HG03103 (cell line): ENCODE data around the gene SETBP1.
A peak's percentile ranks its signal among the peaks of the same experiment; 100 is the strongest.

Experiments
- ATAC-seq: cut with Tn5 transposase; IDR thresholded peaks from one replicate; pipeline ENCODE4 v1.9.1; 2021; ENCODE audit warnings: low read depth; ENCODE audit not compliant: unreplicated experiment

The SETBP1 gene

DNA sequence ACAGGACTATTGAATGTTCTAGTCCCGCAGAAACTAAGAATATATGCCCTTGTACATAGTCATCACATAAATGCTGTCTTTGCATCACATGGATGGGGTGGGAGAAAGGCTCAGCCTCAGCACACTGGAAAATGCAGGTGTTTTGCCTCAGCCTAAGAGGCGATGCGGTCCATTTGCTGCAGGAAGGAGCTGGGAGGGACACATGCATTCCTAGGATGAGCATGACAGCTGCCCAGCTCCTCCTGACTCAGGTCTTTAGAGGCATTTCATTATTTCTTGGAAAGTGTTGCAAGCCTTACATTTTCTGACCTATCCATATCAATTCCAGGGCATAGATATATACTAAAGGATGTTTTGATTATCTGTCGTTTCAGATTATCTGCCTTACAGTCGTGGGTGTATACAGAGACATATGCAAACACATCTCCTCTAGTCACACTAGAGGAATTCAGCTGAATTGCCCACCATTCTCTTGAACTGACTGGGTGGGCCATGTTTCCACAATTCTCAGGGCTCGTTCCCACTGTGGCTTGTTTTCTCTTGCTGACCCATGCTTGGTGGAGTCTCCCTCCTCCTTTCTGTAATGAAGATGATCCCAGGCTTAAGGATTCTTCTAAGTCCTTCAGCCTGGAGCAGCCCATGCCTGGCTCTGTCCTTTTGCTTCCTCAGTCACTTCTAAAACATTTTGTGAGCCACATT lies 156.9 kb downstream of the SETBP1 start:
- ATAC-seq, result no peak

DNA sequence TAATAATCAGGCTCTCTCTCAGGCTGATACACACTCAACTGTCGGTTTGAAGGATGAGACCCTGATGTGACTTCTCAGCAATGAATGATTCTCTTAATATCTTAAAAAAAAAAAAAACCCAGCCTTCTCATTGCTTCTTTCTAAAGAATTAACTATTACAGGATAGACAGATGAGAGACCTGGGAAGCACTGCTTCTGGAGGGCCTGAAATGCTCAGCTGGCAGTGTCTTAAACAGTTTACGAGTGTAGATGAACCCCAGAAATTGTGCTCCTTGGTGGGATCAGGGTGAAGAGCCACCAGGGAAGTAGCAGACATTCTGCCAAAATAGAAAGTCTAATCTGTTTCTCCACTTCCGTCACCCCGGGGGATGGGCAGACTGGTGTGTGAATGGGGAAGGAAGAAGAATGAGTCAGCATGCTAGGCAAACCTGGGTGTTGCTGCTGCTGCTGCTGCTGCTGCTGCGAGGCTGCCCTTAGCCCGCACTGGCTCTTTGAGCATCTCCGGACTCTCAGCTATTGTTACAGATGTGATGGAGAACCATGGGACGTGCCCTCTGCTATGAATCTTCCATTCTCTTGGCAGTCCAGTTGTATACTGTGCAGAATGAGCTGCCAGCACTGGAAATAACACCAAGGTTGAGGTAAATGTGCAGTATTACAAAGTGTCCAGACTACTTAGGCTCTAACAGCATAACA lies 158.4 kb downstream of the SETBP1 start:
- ATAC-seq, result peak; percentile 98

DNA sequence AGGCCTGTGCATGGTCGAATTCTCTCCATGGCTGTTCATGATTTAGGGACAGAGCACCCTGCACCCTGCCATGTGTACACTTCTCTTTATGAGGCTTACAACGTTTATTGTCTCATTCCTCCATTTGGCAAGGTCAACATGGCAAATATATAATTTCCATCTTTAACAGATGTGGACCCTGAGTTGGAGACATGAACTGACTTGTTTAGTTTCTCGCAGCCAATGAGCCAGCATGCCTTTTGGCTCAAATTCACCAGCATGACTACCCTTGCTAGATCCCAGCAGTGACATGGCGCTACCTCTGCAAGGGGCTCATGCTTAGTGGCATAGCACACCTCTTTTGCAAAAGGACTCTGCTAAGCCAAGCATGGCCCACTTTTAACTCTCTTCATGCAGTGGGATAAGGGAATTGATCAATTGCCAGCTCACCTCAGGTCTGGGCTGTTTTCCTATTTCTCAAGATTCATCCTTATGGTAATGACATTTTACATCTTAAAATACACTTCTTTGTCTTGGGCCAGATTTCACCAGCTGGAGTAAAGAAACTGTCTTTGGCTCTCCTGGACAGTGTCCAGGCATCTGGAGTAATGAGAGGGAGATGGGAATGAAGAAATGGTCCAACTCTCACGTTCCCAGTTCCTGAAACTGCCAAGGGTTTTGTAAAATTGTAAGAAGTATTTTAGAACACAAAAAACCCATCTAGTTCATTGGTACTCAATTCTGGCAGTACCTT lies 159.5 kb downstream of the SETBP1 start:
- ATAC-seq, result no peak

DNA sequence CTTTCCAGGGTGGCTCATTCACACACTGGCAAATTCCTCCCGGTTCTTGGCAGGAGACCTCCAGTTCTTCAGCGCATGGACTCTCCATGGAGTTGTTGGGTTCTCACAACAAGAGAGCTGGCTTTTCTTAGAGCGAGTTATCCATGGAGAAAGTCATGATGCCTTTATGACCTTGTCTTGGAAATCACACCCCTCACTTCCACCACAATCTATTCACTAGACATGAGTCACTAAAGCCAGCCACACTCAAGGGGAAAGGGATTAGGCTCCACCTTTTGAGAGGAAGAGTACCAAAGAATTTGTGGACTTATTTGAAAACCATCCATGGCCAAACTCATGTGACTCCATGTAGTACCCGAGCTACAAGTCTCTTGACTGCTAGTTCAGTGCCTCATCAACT lies 160.5 kb downstream of the SETBP1 start:
- ATAC-seq, result no peak

DNA sequence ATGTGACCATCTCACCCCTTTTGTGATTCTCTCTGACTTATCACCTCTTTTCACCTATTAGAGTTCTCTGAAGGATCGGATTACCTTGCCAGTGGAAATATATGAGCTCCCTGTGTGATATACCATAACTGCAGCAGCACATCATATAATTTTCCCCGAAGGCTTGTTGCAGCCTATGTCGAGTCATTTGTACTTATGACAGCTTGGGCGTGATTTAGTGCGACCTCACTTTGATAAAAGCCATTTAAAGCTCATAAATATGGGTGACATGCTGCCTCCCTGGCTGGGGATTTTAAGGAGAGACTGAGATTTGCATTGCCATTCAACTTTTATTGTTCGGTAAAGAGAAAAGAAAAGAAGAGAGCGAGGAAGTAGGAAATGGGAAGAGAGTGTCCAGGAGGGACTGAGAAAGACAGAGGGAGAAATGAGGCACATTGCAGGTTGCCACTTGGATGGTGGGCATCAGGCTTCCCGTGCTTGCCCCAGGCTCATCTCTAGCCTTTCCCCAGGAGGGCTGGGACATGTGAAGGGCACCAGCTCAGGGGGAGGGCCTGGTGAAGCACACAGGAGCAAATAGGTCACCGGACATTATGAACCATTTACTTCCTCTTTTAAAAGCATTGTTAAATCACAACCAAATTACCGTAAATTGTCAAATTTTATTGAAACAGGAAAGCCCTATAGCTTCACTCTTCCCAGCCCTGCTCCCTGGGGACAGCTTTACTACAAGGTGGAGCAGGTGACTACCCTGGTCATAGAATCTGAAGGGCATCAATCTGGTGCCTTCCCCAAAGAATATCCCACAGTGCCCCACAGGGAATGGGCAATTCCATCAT lies 161.3 kb downstream of the SETBP1 start:
- no peak for ATAC-seq

DNA sequence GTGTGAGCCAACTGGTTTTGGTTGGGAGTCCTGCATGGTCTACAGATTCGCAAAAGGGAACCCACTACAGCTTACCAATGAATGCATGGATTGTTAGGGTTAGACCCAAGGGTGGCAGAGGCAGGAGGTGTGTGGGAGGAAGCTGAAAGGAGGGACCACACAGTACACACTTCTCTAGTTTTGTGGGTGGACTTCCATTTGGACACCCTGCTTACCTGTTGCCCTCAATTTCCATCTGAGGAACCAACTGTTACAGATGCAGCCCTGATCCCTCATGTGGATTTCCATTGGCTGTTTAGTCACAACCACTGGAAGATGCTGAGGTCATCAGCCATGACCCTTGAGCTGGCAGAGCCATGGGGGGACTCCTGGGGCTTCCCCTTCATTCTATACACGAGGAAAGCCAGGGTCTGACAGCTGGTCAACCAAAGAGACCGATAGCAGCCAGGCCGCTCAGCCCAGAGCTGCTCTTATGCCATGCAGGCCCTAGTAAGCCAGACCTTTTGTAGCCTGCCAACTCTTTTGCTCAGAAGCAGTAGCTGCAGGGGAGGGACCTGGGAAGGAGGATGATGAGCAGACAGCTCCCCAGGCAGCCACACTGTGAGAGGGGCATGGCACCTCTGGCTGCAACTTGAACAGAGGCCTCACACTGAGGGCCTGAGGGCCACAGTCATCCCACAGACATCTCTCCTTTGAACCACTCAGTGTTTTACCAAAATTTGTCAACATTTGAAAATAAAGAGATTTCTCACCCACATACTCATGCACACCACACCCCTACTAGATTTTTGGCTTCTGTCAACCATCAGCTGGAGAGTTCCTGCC lies 162.1 kb downstream of the SETBP1 start:
- no peak for ATAC-seq

DNA sequence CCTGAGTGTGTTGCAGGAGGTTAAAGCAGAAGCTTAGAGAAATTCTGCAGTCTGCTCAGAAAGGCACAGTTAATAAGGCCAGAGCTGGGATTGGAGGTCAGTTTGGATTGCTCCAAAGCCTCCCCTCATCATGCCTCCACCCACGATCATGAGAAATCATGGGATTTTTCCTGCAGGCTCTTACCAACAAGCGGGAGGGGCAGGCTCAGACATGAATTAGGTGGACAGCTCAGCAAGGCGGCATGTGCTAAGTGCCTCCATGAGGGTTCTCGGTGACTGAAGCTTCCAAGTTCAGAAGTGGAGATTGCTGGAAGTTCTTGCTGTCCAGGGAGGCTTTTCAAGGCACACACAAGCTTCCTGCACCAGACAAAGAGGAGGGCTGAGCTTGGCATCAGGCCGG lies 163.8 kb downstream of the SETBP1 start:
- ATAC-seq, result no peak

DNA sequence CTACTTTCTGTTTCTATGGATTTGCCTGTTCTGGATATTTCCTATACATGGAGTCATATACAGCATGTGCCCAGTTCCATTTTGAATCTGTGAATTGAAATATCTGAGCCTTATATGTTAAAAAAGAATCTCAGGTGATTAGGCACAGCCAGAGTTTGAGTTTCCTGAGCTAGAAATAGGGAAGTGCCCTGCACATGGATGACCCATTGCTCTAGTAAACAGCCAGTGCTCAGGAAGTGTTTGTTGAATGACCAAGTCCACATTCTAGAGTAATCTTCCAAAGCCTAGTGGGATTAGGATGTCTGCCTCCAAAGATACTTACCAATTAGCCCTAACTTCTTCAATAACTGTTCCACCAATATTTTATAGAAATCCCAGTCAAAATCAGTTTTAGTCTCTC lies 165.8 kb downstream of the SETBP1 start:
- ATAC-seq, result no peak

DNA sequence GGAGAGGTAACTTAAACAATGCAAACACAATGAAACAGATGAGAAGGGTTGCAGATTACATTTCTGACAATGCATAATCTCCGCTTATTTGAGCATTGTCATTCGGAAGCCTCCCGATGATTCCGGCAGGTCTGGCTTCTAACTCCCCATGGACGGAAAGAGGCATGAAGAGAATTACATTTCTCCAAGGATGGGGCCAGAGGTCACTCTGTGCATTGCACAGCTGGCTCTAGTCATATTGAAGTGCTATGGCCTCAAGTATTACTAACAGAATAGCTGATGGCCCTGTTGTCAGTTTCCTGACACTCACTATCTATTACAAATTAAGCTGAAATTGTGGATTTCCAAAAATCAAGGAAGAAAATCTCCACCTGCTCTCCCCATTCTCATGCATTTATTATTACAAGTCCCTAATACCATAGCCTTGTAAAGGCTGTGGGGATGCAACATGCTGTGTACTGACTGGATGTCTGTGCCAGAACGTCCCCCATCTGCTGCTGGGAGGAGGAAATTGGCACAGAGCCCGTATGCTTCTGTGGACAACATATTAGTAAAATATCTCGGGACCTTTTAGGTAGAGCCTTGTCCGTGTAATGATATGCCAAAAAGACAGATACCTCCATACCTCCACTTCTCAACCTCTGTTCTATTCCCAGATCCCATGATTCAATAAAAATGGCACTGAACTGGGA lies 168.1 kb downstream of the SETBP1 start:
- ATAC-seq, result no peak

DNA sequence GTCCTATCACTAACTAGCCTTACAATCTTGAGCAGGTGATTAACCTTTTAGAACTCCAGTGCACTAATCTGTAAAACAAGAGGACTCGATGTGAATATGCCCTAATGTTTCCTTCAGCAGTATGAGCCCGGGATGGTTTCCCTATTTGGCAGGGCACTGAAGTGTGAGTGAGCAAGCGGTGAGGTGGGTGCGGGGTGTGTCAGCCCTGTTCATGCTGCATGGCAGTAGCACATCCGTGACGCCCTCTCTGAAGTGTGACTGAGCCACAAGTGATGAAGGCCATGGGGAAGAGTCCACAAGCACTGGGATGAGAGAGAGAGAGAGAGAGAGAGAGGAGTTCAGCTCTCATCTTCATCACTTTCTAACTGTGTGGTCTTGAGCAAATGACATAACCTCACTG lies 168.7 kb downstream of the SETBP1 start:
- ATAC-seq, result no peak

DNA sequence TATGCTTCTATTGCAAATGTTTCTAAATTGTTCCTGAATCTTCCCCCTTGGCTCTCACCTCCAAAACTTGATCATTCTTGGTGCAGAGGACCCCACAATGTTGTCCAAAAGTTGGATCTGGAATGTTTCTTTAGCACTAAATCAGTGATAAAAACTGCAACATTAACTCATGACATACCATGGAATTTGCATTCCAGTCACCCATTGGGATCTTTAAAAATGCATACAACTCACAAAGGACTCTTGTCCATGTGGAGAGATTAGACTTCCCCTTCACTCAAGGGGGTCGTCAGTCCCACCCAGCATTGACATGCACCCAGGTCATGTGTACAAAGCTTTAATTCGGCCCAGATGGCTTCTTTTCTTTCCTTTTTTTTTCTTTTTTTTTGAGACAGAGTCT lies 169.3 kb downstream of the SETBP1 start:
- no peak for ATAC-seq

DNA sequence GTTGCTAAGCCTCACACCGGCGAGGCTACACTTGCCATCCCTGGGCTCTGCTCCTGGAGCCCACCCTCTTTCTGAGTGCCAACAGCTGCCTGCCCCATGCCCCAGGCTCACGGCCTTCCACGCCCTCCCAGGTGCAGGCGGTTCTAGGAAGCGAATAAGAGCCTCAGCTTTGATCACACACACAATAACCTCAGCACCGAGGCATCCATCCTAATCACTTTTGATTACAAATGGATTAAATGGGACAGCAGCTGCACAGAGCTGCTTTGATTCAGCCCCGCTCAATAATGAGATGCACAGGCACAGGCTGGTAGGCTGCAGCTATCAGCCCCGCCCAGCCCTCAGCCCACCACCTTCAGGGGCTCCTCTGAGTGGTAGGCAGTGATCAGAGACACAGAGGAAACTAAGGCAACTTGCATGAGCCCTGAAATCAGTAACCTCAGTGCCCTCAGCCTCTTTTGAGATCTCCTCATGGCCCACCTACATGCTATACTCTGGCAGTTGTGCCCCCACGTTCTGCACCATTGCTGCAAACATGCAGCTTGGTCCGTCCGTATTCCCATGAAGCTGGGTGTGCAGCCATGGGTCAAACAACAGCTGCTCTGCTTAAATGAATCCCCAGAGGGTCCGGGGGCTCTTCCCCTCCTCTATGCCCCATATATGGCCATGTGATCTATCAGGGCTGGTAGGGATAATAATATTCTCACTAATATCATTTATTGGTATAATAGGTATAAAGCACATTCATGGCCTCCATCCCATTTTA lies 171.4 kb downstream of the SETBP1 start:
- ATAC-seq, result no peak

DNA sequence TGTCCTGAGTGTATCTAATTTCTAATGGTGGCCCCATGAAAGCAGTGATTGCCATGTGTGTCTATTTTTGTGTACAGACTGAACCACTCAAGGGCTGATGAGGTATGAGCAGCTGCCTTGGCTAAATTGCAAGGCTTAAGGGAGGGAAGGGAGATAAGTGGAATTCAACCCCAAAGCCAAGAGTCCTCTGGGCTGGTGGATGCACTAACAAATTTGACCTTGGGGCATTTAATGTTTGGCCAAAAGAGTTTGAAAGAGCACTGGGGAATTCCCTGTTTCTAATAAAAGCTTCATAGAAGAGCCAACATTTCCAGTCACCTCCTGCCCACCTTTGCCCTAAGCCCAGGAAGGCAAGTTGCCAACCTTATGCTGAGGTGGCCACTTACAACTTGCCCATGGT lies 172.1 kb downstream of the SETBP1 start:
- ATAC-seq, result no peak

DNA sequence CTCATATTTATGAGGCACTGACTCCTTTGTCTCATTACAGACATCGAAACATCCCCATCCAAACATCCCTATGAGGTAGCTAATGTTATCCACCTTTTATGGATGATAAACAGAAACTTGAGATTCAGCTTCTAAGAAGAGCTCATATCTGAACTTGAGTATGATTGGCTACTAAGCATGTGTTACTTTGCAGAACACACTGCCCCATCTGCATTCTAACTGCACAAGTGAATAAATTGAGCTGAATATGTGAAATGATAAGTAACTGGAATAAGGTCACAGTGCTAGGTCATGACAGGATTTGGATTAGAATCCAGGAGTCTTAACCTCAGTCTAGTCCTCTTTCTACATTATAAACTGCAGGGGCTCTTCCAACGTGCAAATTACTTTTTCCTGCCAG lies 172.7 kb downstream of the SETBP1 start:
- ATAC-seq, result no peak

DNA sequence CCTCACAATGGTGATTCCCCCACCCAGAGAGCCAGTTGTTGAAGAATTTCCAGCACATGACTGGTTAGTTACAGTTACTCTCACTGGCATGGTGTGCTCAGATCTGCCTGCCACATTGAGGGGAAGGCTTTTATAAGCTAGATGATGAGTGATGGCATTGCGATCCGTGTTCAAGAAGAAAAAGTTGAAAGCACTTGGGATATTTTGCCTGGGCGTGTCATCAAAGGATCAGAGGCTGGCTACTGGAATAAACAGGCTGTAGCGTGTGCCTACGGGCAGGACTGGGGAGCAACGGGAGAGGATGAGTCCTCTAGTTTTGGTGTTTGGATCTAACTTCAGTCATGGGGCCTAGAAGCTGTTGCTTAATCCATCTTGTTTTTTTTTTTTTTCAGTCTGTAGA lies 175.0 kb downstream of the SETBP1 start:
- ATAC-seq, result no peak

DNA sequence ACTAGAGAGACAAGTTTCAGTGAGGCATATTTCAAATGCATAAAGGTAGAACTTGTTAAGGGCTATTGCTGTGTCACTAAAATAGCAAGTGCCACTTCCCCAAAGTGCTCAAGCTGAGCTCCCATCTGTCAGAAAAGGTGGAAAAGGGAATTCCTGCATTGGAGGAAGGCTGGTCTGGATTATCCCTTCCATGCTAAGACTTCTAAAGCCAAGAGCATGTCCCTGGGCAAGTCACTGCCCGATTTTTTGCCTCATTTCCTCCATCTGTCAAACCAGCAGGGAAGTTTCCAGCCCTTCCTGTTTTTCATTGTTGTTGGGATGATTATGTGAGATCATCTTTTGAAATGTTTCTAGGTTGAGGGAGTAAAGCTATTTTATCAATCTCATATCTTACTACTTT lies 175.5 kb downstream of the SETBP1 start:
- no peak for ATAC-seq

DNA sequence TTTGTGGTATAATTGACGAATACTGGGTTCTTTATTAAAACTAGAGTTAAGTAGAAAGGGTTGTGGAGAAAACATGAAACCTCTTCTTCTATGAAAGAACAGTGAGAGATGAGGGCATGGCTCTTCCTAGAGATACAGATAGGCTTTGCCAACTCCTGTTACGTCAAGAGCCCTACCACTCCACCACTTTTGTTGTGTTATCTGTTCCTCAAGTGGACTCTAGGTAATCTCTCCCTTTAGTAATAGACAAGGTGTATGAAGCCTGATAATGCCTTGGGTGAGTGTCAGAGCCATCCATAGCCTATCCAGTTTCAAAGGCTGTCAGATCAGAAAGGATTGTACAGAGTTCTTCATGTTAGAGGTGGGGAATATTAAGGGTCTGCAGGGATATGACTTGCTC lies 176.4 kb downstream of the SETBP1 start:
- ATAC-seq, result no peak

DNA sequence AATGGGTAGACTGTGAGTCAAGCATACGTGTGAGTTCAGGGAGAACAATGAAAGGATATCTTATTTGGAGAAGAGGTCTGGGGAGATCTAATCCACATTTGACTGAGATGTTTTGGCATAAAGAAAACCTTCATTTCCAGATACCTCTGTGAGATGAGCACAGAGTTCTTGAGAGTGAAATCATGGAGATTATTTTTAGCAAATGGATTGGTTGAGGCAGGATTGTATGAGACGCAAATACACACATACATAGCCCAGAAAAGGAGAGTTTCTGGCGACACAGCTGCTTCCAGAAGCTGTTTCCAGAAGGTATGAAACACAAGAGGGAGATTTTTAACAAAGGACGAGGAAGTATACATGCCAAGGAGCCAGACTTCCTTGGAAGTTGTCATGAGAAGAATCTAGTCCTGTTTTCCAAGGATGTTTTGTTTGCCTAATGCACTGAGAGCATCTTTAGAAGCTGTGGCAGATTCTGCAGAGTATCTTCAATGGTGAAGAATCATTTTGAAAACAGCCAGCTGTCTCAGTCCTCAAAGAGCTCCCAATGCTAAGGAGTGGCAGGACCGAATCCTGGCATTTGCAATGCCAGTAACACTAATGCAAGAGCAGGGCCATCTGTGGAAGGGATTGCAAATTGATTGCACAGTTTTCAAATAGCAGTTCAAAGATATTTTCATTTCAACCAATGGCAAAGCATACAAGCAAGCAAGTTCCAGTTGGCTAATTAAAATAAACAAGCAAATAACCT lies 177.2 kb downstream of the SETBP1 start:
- ATAC-seq, result no peak
